Caki2 (cell line): ENCODE results near the gene SGTA. TPM values are rescaled to one million over a fixed set of nuclear protein-coding genes. Genes with fewer than 3 reads are reported as not detected.

ENCODE experiments used
- DNase-seq: peaks from one replicate; pipeline ENCODE4 v3.0.0-alpha.2; 2015; ENCODE audit warnings: low read depth
- in situ Hi-C: cut with HindIII; loops from 2 replicates; pipeline ENCODE4 v1.10.0; 2016; ENCODE audit warnings: low sequenced_read_pairs, low pct_unique_long_range_greater_than_20kb, mixed read lengths
- total RNA-seq: library from RNA; depleted of rRNA; stranded (reverse); fragments of >200 nt; shearing (Covaris generic); gene quantifications from 2 replicates; pipeline ENCODE4 v1.2.3, GENCODE V29; 2014; ENCODE audit warnings: low replicate concordance

SGTA gene
- total RNA-seq, 1 experiment from 2014 or later = 62.5 TPM

GRCh38 chr19:2761876-2762782, 20.9 kb downstream of the SGTA start:
- no peak for DNase-seq
- in situ Hi-C loops = no loop called here

- no peak for DNase-seq
- in situ Hi-C loops = no loop called here
Observed at GRCh38 chr19:2761309-2761677, 21.8 kb downstream of the SGTA start.

- in situ Hi-C loops = no loop called here
Observed at GRCh38 chr19:2759965-2760364, 23.1 kb downstream of the SGTA start.

GRCh38 chr19:2759362-2759761, 23.7 kb downstream of the SGTA start:
- no peak for DNase-seq
- in situ Hi-C loops = no loop called here

More at GRCh38 chr19:2759965-2760364, 23.1 kb downstream of the SGTA start:
- no peak for DNase-seq

GRCh38 chr19:2758601-2759313, 24.3 kb downstream of the SGTA start:
- DNase-seq = no peak
- in situ Hi-C loops = no loop called here

GRCh38 chr19:2756921-2757881, 25.9 kb downstream of the SGTA start:
- DNase-seq = no peak
- in situ Hi-C loops = no loop called here

- DNase-seq = no peak
- in situ Hi-C loops = no loop called here
Observed at GRCh38 chr19:2756477-2756876, 26.6 kb downstream of the SGTA start.

GRCh38 chr19:2755811-2756210, 27.3 kb downstream of the SGTA start:
- in situ Hi-C loops = no loop called here
- DNase-seq = no peak

- DNase-seq = no peak
- in situ Hi-C loops = no loop called here
Observed at GRCh38 chr19:2755448-2755705, 27.7 kb downstream of the SGTA start.

- no peak for DNase-seq
- in situ Hi-C loops = no loop called here
Observed at GRCh38 chr19:2754659-2755447, 28.2 kb downstream of the SGTA start.

GRCh38 chr19:2751438-2751830, 31.6 kb downstream of the SGTA start:
- in situ Hi-C loops = no loop called here

GRCh38 chr19:2750808-2751437, 32.1 kb downstream of the SGTA start:
- no peak for DNase-seq

More at GRCh38 chr19:2751438-2751830, 31.6 kb downstream of the SGTA start:
- no peak for DNase-seq

GRCh38 chr19:2747349-2747748, 35.7 kb downstream of the SGTA start:
- DNase-seq = no peak
- in situ Hi-C loops = no loop called here

More at GRCh38 chr19:2750808-2751437, 32.1 kb downstream of the SGTA start:
- in situ Hi-C loops = no loop called here

GRCh38 chr19:2744113-2744512, 39.0 kb downstream of the SGTA start:
- in situ Hi-C loops = no loop called here
- DNase-seq = no peak

- in situ Hi-C loops = no loop called here
- DNase-seq = no peak
Observed at GRCh38 chr19:2743099-2743498, 40.0 kb downstream of the SGTA start.

- in situ Hi-C loops = no loop called here
- no peak for DNase-seq
Observed at GRCh38 chr19:2740314-2740656, 42.8 kb downstream of the SGTA start.

- DNase-seq = peak; percentile 93
- in situ Hi-C loops = no loop called here
Observed at GRCh38 chr19:2739602-2740313, 43.3 kb downstream of the SGTA start, which contains the start of gene SLC39A3. TSS of gene SLC39A3 (minus strand) at chr19:2740017. CDS start at chr19:2737257, 2,760 bp downstream.
